T-helper 2 cell treated with Interferon-gamma antibody and Interleukin-4, amounts not matched to agents 5 μg/mL and 100 μg/mL, for 36 hours (primary cell): ENCODE data around the gene LRMDA.
"Not testable (repeated sequence)": the region's sequence is repeated elsewhere in the genome, so short reads cannot be mapped to it uniquely, and the experiment has no call there.

ENCODE experiments used
- DNase-seq: peaks from one replicate; pipeline ENCODE4 v3.0.0; 2021; ENCODE audit warnings: low spot score
- H3K27ac Mint-ChIP-seq: one replicate; pipeline ENCODE4 v1.8.0; 2021; ENCODE audit warnings: mild to moderate bottlenecking, mixed read lengths
- H3K27me3 Mint-ChIP-seq: one replicate; pipeline ENCODE4 v1.8.0; 2021; ENCODE audit warnings: low read depth, mixed read lengths
- H3K36me3 Mint-ChIP-seq: one replicate; pipeline ENCODE4 v1.8.0; 2021; ENCODE audit warnings: low read depth, mixed read lengths
- H3K4me1 Mint-ChIP-seq: one replicate; pipeline ENCODE4 v1.8.0; 2021; ENCODE audit warnings: low read depth, mixed read lengths
- H3K4me3 Mint-ChIP-seq: one replicate; pipeline ENCODE4 v1.8.0; 2022; ENCODE audit warnings: mild to moderate bottlenecking, moderate library complexity, mixed read lengths
- H3K9me3 Mint-ChIP-seq: one replicate; pipeline ENCODE4 v1.8.0; 2021; ENCODE audit warnings: mixed read lengths

LRMDA gene

DNA sequence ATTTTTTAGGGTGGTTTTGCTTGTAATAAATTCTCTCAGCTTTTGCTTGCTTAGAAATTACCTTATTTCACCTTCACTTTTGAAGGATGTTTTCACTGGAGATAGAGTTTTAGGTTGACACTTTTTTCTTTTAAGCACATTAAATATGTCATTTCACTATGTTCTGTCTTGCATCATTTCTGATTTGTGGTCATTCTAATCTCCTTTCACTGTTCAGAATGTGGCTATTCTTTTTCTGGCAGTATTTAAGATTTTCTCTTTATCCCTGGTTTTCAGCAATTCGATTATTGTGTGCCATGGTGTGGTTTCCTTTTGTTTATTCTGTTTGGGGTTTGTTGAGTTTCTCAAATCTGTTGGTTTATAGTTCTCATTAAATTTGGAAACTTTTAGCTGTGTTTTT is 1140.6 kb downstream of the LRMDA start:
- no peak overlapping the region for H3K4me3 Mint-ChIP-seq
- no peaks in the 10 kb centered on the region for H3K4me1 Mint-ChIP-seq
- no peak overlapping the region for H3K27ac Mint-ChIP-seq
- H3K9me3 Mint-ChIP-seq: no peaks in the 10 kb centered on the region
- no peaks in the 10 kb centered on the region for H3K27me3 Mint-ChIP-seq
- no peaks in the 10 kb centered on the region for H3K36me3 Mint-ChIP-seq
- DNase-seq: no peak

DNA sequence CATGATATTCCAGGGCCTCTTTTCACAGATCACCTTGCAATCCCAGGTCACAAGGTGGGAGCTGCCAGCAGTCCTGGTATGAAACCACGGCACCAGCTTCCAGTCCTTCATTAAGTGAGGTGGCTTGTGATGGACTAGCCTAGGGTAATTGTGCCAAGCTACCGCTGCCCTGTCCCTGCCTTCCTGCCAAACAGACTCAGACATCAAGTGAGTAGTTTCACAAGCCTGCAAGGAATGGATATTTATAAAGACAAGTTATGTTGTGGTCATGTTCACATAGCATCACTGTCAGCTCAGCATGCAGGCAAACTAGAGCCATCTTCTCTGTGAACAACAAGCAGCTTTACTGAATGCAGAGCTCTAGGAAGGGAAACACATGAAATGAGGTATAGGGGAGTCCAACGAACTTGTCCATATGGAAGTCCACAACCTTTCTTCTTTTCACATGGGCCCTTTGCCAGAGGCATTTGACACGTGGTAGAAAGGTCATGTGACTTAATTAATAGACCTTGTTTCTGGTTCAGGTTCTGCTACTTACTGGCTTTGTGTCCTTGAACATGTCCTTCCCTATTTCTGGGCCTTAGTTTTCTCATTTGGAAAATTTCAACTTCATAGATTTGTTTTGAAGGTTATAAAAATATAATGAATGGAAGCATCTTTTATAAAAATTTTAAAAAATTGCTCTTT is 1145.0 kb downstream of the LRMDA start:
- peaks cover 4% of the 10 kb centered on the region for H3K9me3 Mint-ChIP-seq
- H3K4me1 Mint-ChIP-seq: no peaks in the 10 kb centered on the region
- no peak overlapping the region for H3K27ac Mint-ChIP-seq
- DNase-seq: no peak
- no peaks in the 10 kb centered on the region for H3K27me3 Mint-ChIP-seq
- H3K4me3 Mint-ChIP-seq: no peak overlapping the region
- H3K36me3 Mint-ChIP-seq: no peaks in the 10 kb centered on the region

DNA sequence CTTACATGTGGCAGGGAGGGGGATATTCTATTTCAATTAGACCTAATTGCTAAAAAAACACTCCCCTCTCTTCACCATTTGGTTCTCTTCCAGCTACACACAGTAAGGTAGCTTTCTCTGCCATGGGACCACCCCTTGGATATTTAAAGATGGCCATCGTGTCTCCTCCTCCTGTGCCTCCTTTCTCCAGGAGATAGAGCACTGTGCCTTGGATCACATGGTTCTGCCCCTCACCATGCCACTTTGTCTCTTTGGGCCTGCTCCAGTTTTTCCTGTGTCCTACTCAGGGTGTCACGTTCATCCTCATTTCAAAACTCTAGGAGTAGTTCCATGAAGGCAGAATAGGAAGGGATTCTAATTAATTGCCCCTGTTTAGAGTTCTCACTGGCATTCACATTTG is 1146.0 kb downstream of the LRMDA start:
- DNase-seq: no peak
- H3K4me3 Mint-ChIP-seq: no peak overlapping the region
- H3K36me3 Mint-ChIP-seq: no peaks in the 10 kb centered on the region
- H3K27me3 Mint-ChIP-seq: no peaks in the 10 kb centered on the region
- peaks cover 4% of the 10 kb centered on the region for H3K9me3 Mint-ChIP-seq
- H3K4me1 Mint-ChIP-seq: no peaks in the 10 kb centered on the region
- H3K27ac Mint-ChIP-seq: no peak overlapping the region

DNA sequence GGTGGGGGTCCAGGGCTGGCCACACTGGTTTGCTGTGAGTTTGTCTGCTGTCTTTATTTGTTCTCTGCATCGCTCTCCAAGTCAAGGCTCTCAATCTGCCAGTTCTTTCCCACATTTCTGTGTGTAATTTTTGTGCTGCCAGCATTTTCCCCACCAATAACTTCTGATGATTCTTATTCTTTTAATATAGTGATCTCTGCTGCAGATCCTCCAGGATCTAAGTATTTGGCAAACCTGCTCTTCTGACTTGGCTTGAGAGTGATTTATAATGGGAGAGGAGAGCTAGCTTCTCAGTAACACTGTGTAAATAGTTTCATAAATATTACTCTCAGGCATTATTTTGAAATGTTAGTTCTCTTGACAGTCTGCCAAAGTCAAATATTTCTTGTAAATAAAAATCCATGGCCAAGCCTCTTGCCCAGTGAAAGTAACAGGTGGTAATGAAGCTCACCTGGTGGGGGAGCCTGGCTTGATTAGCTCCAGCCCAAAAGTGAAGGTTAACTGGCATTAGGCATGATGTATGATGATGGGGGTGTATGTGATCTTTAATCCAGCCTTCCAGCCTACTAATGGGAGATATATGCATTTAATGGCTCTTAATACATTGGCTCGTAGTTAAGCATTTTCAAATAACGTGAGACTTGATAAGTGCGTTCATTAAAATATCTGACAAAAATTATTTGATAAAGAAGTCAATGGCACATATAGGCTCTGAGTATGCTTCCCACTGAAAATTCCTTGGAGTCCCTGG is 1150.3 kb downstream of the LRMDA start:
- no peaks in the 10 kb centered on the region for H3K4me1 Mint-ChIP-seq

DNA sequence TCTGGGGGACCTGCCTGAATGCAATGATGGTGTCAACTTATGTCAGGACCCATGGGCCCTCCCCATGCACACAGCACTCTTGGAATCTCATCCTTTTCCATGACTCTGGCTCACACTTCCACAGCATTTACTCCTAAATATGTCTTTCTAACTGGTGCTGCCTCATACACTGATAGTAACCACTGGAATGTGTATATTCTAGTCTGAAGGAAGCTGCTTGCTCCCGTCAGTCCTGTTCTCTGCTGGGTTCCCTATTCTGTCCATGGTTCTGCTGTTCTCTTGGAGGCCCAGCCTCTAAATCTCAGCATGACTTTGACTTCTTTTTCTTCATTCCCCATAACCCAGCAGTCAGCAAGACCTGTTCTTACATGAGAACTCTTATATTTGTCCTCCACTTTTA is 1151.1 kb downstream of the LRMDA start:
- no peak overlapping the region for H3K4me3 Mint-ChIP-seq
- H3K27me3 Mint-ChIP-seq: no peaks in the 10 kb centered on the region
- H3K4me1 Mint-ChIP-seq: no peaks in the 10 kb centered on the region
- no peaks in the 10 kb centered on the region for H3K36me3 Mint-ChIP-seq
- H3K27ac Mint-ChIP-seq: no peak overlapping the region
- no peak for DNase-seq
- H3K9me3 Mint-ChIP-seq: peaks cover 4% of the 10 kb centered on the region

More for the DNA sequence above, 1150.3 kb downstream of the LRMDA start:
- Mint-ChIP-seq H3K27ac (no peak overlapping the region), H3K36me3 (no peaks in the 10 kb centered on the region), H3K4me3 (no peak overlapping the region), H3K27me3 (no peaks in the 10 kb centered on the region), H3K9me3 (peaks cover 4% of the 10 kb centered on the region)
- no peak for DNase-seq

DNA sequence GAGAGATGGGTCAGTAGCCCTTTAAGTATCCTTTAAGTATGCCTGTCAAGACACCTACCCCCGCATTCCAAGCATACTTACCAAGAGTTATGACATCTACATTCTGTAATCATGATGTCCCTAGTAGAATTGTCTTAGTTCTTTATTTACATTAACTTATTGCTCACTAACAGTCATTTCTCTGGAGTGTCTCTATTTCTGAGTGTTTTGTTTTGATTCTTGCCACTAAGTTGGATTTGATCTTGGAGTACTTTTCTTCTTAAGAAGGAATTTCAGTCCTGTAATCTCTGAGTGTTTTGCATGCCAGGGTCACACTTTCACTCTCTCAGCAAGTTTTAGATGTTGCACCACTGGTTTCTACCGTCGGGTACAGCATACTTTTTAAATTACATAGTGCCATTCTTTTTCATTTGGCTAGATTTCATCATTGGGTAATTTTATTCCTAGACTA is 1152.3 kb downstream of the LRMDA start:
- peaks cover 4% of the 10 kb centered on the region for H3K9me3 Mint-ChIP-seq

DNA sequence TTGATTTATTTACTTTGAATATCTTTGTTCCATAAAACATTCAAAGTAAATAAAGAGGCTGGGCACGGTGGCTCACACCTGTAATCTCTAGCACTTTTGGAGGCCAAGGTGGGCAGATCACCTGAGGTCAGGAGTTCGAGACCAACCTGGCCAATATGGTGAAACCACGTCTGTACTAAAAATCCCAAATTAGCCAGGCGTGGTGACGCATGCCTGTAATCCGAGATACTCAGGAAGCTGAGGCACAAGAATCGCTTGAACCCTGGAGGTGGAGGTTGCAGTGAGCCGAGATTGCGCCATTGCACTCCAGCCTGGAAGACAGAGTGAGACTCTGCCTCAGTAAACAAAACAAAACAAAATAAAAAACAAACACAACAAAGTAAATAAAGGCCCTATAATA is 1153.0 kb downstream of the LRMDA start:
- not testable (repeated sequence) for H3K36me3 Mint-ChIP-seq, H3K4me3 Mint-ChIP-seq, H3K27me3 Mint-ChIP-seq, H3K4me1 Mint-ChIP-seq, DNase-seq, H3K9me3 Mint-ChIP-seq, H3K27ac Mint-ChIP-seq

More for the DNA sequence above, 1152.3 kb downstream of the LRMDA start:
- H3K27me3 Mint-ChIP-seq: no peaks in the 10 kb centered on the region
- H3K36me3 Mint-ChIP-seq: no peaks in the 10 kb centered on the region
- no peak for DNase-seq
- no peaks in the 10 kb centered on the region for H3K4me1 Mint-ChIP-seq
- no peak overlapping the region for H3K27ac Mint-ChIP-seq
- no peak overlapping the region for H3K4me3 Mint-ChIP-seq
